ENCODE data around the gene SRRM5.
"Not testable (repeated sequence)": the region's sequence is repeated elsewhere in the genome, so short reads cannot be mapped to it uniquely, and the experiment has no call there.

The SRRM5 gene

GRCh38 chr19:43619262-43620060, 7.6 kb downstream of the SRRM5 start, which contains the start of gene ZNF428:
ZNF428 (minus strand) TSS chr19:43619629; CDS start chr19:43614304, 5,325 bp downstream.
- peak; percentile 94 for DNase-seq

GRCh38 chr19:43620061-43621001, 8.4 kb downstream of the SRRM5 start:
- no peak for DNase-seq

- DNase-seq: no peak
Observed at GRCh38 chr19:43622070-43622469, 10.2 kb downstream of the SRRM5 start.

GRCh38 chr19:43622956-43623355, 11.1 kb downstream of the SRRM5 start:
- DNase-seq: no peak

- DNase-seq: peak; percentile 17
Observed at GRCh38 chr19:43623889-43624670, 12.2 kb downstream of the SRRM5 start.

- peak; percentile 90 for DNase-seq
Observed at GRCh38 chr19:43624933-43625332, 13.0 kb downstream of the SRRM5 start.

GRCh38 chr19:43625918-43626579, 14.2 kb downstream of the SRRM5 start:
- DNase-seq: peak; percentile 24

- DNase-seq: no peak
Observed at GRCh38 chr19:43626838-43627237, 14.9 kb downstream of the SRRM5 start.

- DNase-seq: no peak
Observed at GRCh38 chr19:43628646-43629326, 16.9 kb downstream of the SRRM5 start.

GRCh38 chr19:43631491-43631890, 19.6 kb downstream of the SRRM5 start:
- no peak for DNase-seq

GRCh38 chr19:43633520-43633919, 21.6 kb downstream of the SRRM5 start:
- no peak for DNase-seq

GRCh38 chr19:43634068-43634467, 22.2 kb downstream of the SRRM5 start:
- DNase-seq: no peak

GRCh38 chr19:43634506-43634871, 22.6 kb downstream of the SRRM5 start:
- DNase-seq: no peak

GRCh38 chr19:43634872-43635560, 23.1 kb downstream of the SRRM5 start:
- DNase-seq: no peak

GRCh38 chr19:43635561-43635940, 23.7 kb downstream of the SRRM5 start:
- not testable (repeated sequence) for DNase-seq

GRCh38 chr19:43636121-43636683, 24.3 kb downstream of the SRRM5 start:
- no peak for DNase-seq

GRCh38 chr19:43638214-43638994, 26.5 kb downstream of the SRRM5 start:
- no peak for DNase-seq

GRCh38 chr19:43638995-43639518, 27.2 kb downstream of the SRRM5 start:
- no peak for DNase-seq

GRCh38 chr19:43639519-43640423, 27.9 kb downstream of the SRRM5 start, which contains the start of gene CADM4:
CADM4 (minus strand) TSS chr19:43639850; CDS start chr19:43639790, 60 bp downstream.
- no peak for DNase-seq

All from activated CD4-positive, alpha-beta T cell treated with anti-CD3 and anti-CD28 coated beads, Interleukin-10, Interleukin-2, amounts not matched to agents 100 ng/mL and 50 ng/mL, durations not matched to agents 16 hours and 8 hours (primary cell).